HepG2 (cell line): ENCODE measurements around the gene CTCF. TPM values are rescaled to one million over a fixed set of nuclear protein-coding genes. Genes with fewer than 3 reads are reported as not detected.

ENCODE experiments used
- ARNTL ChIP-seq: sonication (generic); formaldehyde crosslinking; IDR thresholded peaks from 2 replicates; pipeline ENCODE4 v1.4.0; 2020; ENCODE audit warnings: mild to moderate bottlenecking, missing genetic modification reagents
- CENPX ChIP-seq: sonication (generic); formaldehyde crosslinking; IDR thresholded peaks from 2 replicates; pipeline ENCODE4 v1.9.0; 2021; ENCODE audit warnings: mild to moderate bottlenecking, missing genetic modification reagents, moderate library complexity
- DPF2 ChIP-seq: sonication (generic); formaldehyde crosslinking; IDR thresholded peaks from 2 replicates; pipeline ENCODE4 v1.4.0; 2020; ENCODE audit warnings: mild to moderate bottlenecking, low read depth, missing genetic modification reagents, borderline replicate concordance
- ELK4 ChIP-seq: sonication (generic); formaldehyde crosslinking; IDR thresholded peaks from 2 replicates; pipeline ENCODE4 v1.9.0; 2021; ENCODE audit warnings: missing genetic modification reagents, borderline replicate concordance
- JARID2 ChIP-seq: sonication (generic); formaldehyde crosslinking; IDR thresholded peaks from 2 replicates; pipeline ENCODE4 v1.8.1; 2023; ENCODE audit warnings: missing genetic modification reagents, inconsistent platforms; ENCODE audit not compliant: insufficient replicate concordance
- JUND ChIP-seq: sonication (generic); formaldehyde crosslinking; IDR thresholded peaks from 2 replicates; pipeline ENCODE4 v1.8.0; 2022; ENCODE audit warnings: mild to moderate bottlenecking, missing genetic modification reagents
- MAZ ChIP-seq, 2 experiments: sonication (generic) in 1 of 2; formaldehyde crosslinking in 1 of 2; IDR thresholded peaks; 2 replicates each; pipeline versions ENCODE4 v1.5.0 to v1.6.1; 2012 to 2020; ENCODE audit warnings: low read depth in 2 of 2, mild to moderate bottlenecking in 2 of 2, borderline replicate concordance in 1 of 2, improper control_type of control experiment in 1 of 2, low read length in 1 of 2, missing genetic modification reagents in 1 of 2, moderate library complexity in 1 of 2
- MNT ChIP-seq: fragments of 450-650 bp; IDR thresholded peaks from 2 replicates; pipeline ENCODE4 v1.6.1; 2016
- POLR2AphosphoS5 ChIP-seq: IDR thresholded peaks from 2 replicates; pipeline ENCODE4 v1.6.1; 2012; ENCODE audit warnings: low read depth, low read length
- RBFOX2 ChIP-seq: fragments of 200-400 bp; formaldehyde crosslinking; IDR thresholded peaks from 2 replicates; pipeline ENCODE4 v1.6.1; 2017; ENCODE audit warnings: low read depth, mild to moderate bottlenecking, low read length
- RERE ChIP-seq: IDR thresholded peaks from 2 replicates; pipeline ENCODE4 v1.6.1; 2016; ENCODE audit warnings: low read depth, missing genetic modification reagents, missing compliant biosample characterization
- RFX3 ChIP-seq: IDR thresholded peaks from 2 replicates; pipeline ENCODE4 v1.6.1; 2016; ENCODE audit warnings: missing biosample characterization, missing genetic modification reagents
- STAT5B ChIP-seq: sonication (generic); formaldehyde crosslinking; IDR thresholded peaks from 2 replicates; pipeline ENCODE4 v1.4.0; 2020; ENCODE audit warnings: missing genetic modification reagents
- TERF1 ChIP-seq: sonication (generic); formaldehyde crosslinking; IDR thresholded peaks from 2 replicates; pipeline ENCODE4 v1.8.0; 2022; ENCODE audit warnings: mild to moderate bottlenecking, missing genetic modification reagents, moderate library complexity
- ZC3H13 ChIP-seq: sonication (generic); formaldehyde crosslinking; IDR thresholded peaks from 2 replicates; pipeline ENCODE4 v1.8.1; 2023; ENCODE audit warnings: mild to moderate bottlenecking, missing genetic modification reagents, moderate library complexity
- ZKSCAN8 ChIP-seq: IDR thresholded peaks from 2 replicates; pipeline ENCODE4 v1.6.1; 2016; ENCODE audit warnings: borderline replicate concordance, missing genetic modification reagents, missing compliant biosample characterization
- ZNF562 ChIP-seq: sonication (generic); formaldehyde crosslinking; IDR thresholded peaks from 2 replicates; pipeline ENCODE4 v1.8.0; 2022; ENCODE audit warnings: missing genetic modification reagents, borderline replicate concordance
- ZNF567 ChIP-seq: sonication (generic); formaldehyde crosslinking; IDR thresholded peaks from 2 replicates; pipeline ENCODE4 v1.8.1; 2023; ENCODE audit warnings: mild to moderate bottlenecking, missing genetic modification reagents, borderline replicate concordance
- ZNF576 ChIP-seq: sonication (generic); formaldehyde crosslinking; IDR thresholded peaks from 2 replicates; pipeline ENCODE4 v1.4.0; 2020; ENCODE audit warnings: mild to moderate bottlenecking, missing genetic modification reagents
- ZNF713 ChIP-seq: sonication (generic); formaldehyde crosslinking; IDR thresholded peaks from 2 replicates; pipeline ENCODE4 v1.4.0; 2020; ENCODE audit warnings: mild to moderate bottlenecking, missing genetic modification reagents
- ZNF776 ChIP-seq: sonication (generic); formaldehyde crosslinking; IDR thresholded peaks from 2 replicates; pipeline ENCODE4 v1.4.0; 2020; ENCODE audit warnings: mild to moderate bottlenecking, missing genetic modification reagents
- polyA plus RNA-seq, 8 experiments: library from polyadenylated mRNA; depleted of rRNA in 3 of 8; stranded (reverse) in 7 of 8; unstranded in 1 of 8; fragments of >200 nt; fragmentation: Illumina TruSeq in 4 of 8; extraction: Trizol in 4 of 8; gene quantifications; 2 replicates each; pipeline versions ENCODE4 v1.2.1 to v1.2.3, GENCODE V29; 2011 to 2016; ENCODE audit warnings: low read depth in 4 of 8, missing spikeins in 1 of 8, mixed read lengths in 1 of 8; ENCODE audit not compliant: insufficient read depth in 1 of 8
- total RNA-seq, 5 experiments: library from RNA; depleted of rRNA; stranded (reverse); fragments of >200 nt; fragmentation: Illumina TruSeq; extraction: Trizol; gene quantifications; 2 replicates each; pipeline ENCODE4 v1.2.3, GENCODE V29; 2016; ENCODE audit warnings: low read depth in 1 of 5

CTCF gene
- total and polyA plus RNA-seq, 2 of the 13 experiments (the other 11 are each of a cell fraction or from before 2014, with no cell fraction given) = 19.5 to 37.5 TPM

- TF ChIP-seq RERE (CRISPR knock-in tag) (no peak), ZC3H13 (CRISPR knock-in tag) (no peak), ZNF562 (CRISPR knock-in tag) (no peak), JUND (CRISPR knock-in tag) (no peak), TERF1 (CRISPR knock-in tag) (peak; percentile 59; the same call in 1 of the 2 replicates), ZNF567 (no peak), STAT5B (no peak), ELK4 (CRISPR knock-in tag) (no peak), ARNTL (CRISPR knock-in tag) (no peak), MNT (no peak), ZNF776 (CRISPR knock-in tag) (no peak; the same call in 1 of the 2 replicates), RBFOX2 (peak; percentile 7; the same call in 1 of the 2 replicates), RFX3 (CRISPR knock-in tag) (no peak), JARID2 (no peak), ZNF713 (CRISPR knock-in tag) (no peak), ZNF576 (CRISPR knock-in tag) (no peak; the same call in 1 of the 2 replicates), MAZ (IDR thresholded peaks at IDR 0.05; ENCODE audit: borderline replicate concordance, low read depth, low read length) (0 out of 2 replicates have a peak, but pooled peaks have one; percentile 1), MAZ (CRISPR knock-in tag; IDR thresholded peaks at IDR 0.05; ENCODE audit: low read depth) (no peak), DPF2 (CRISPR knock-in tag) (no peak), POLR2AphosphoS5 (peak; percentile 56; the same call in 1 of the 2 replicates), CENPX (CRISPR knock-in tag) (no peak), ZKSCAN8 (CRISPR knock-in tag) (no peak)
Measured at GRCh38 chr16:67562526-67562917, at the start of gene CTCF (continued).
